Activated CD4-positive, alpha-beta memory T cell treated with anti-CD3 and anti-CD28 coated beads, Interleukin-2, amount 10 ng/mL, durations not matched to agents 7 days and 5 days (primary cell): ENCODE measurements around the gene HS3ST5. TPM values are rescaled to one million over a fixed set of nuclear protein-coding genes. Genes with fewer than 3 reads are reported as not detected.
"Not testable (repeated sequence)": the region's sequence is repeated elsewhere in the genome, so short reads cannot be mapped to it uniquely, and the experiment has no call there.

Source experiments
- CTCF ChIA-PET: fragments of 350-600 bp; sonication (Branson Sonifier 250); formaldehyde crosslinking; loops from one replicate; lab custom pipeline; 2021; ENCODE audit warnings: antibody characterized with exemption, inconsistent platforms; lab: Charles Lee
- POLR2A ChIA-PET: fragments of 350-600 bp; sonication (Branson Sonifier 250); formaldehyde crosslinking; loops from one replicate; lab custom pipeline; 2021; ENCODE audit warnings: antibody characterized with exemption; lab: Charles Lee
- DNase-seq: peaks from one replicate; pipeline ENCODE4 v3.0.0-alpha.2; 2020
- H3K27ac Mint-ChIP-seq: one replicate; pipeline ENCODE4 v1.8.0; 2021; ENCODE audit warnings: mild to moderate bottlenecking, mixed read lengths
- H3K27me3 Mint-ChIP-seq: one replicate; pipeline ENCODE4 v1.8.0; 2021; ENCODE audit warnings: mixed read lengths
- H3K36me3 Mint-ChIP-seq: one replicate; pipeline ENCODE4 v1.8.0; 2021; ENCODE audit warnings: low read depth, mixed read lengths
- H3K4me1 Mint-ChIP-seq: one replicate; pipeline ENCODE4 v1.8.0; 2021; ENCODE audit warnings: mixed read lengths
- H3K4me3 Mint-ChIP-seq: one replicate; pipeline ENCODE4 v1.8.0; 2021; ENCODE audit warnings: mild to moderate bottlenecking, mixed read lengths
- H3K9me3 Mint-ChIP-seq: one replicate; pipeline ENCODE4 v1.8.0; 2021; ENCODE audit warnings: mixed read lengths
- total RNA-seq, 2 experiments: library from RNA; stranded (reverse); gene quantifications; one replicate each; pipeline ENCODE4 v1.2.3, GENCODE V29; 2021

HS3ST5 gene
- total RNA-seq, 2 experiments from 2014 or later: not detected

- H3K4me3 Mint-ChIP-seq: no peak overlapping the region
- peaks cover 4% of the 10 kb centered on the region for H3K27me3 Mint-ChIP-seq
- H3K4me1 Mint-ChIP-seq: peaks cover 3% of the 10 kb centered on the region
- H3K9me3 Mint-ChIP-seq: no peaks in the 10 kb centered on the region
- POLR2A ChIA-PET: no interaction called here
- CTCF ChIA-PET: no interaction called here
- no peak overlapping the region for H3K27ac Mint-ChIP-seq
- DNase-seq: no peak
- no peaks in the 10 kb centered on the region for H3K36me3 Mint-ChIP-seq
Measured at GRCh38 chr6:114039841-114040240, 303.0 kb downstream of the HS3ST5 start.

DNA sequence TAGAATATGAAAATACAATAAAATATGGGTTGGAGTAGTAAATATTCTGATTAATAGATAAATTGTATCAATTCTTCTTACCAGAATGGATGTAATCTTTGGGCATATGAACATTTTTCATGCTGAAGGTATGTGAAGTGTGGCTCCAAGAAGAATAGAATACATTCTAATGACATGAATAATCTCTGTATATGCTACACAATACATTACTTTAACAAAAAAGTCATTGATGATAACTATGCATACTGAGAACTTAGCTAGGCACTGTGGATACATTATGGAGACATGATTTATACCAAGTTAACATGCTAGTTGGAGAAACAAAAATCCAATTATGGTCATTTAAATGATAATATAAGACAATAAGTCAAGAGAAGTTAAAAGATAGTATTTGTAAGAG is 309.2 kb downstream of the HS3ST5 start:
- Mint-ChIP-seq H3K36me3 (no peaks in the 10 kb centered on the region), H3K9me3 (no peaks in the 10 kb centered on the region), H3K27ac (no peak overlapping the region), H3K4me1 (no peaks in the 10 kb centered on the region), H3K4me3 (no peak overlapping the region), H3K27me3 (peaks cover 4% of the 10 kb centered on the region)
- POLR2A ChIA-PET: no interaction called here
- DNase-seq: no peak
- CTCF ChIA-PET: no interaction called here

GRCh38 chr6:114032721-114033120 is 310.1 kb downstream of the HS3ST5 start:
- POLR2A ChIA-PET: no interaction called here
- Mint-ChIP-seq H3K27ac (no peak overlapping the region), H3K4me3 (no peak overlapping the region), H3K4me1 (no peaks in the 10 kb centered on the region), H3K9me3 (no peaks in the 10 kb centered on the region), H3K36me3 (no peaks in the 10 kb centered on the region), H3K27me3 (peaks cover 4% of the 10 kb centered on the region)
- DNase-seq: no peak
- CTCF ChIA-PET: no interaction called here

DNA sequence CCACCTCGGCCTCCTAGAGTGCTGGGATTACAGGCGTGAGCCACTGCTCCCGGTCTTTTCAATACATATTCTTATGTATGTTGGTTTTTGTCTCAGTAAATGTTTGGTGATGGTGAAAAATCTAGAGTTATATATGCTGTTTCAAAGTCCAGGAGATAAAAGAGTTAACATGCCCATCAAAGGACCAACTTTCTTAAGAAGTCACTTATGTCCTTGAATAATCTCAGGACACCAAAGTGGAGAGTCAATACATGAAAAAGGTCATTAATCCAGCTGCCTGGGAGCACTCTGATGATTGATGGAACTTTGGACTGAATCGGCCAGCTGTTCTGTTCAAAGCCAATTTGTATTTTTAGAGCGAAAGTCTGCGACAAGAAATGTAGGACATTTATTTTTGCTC is 312.1 kb downstream of the HS3ST5 start:
- no peak for DNase-seq
- Mint-ChIP-seq H3K4me1 (no peaks in the 10 kb centered on the region), H3K36me3 (no peaks in the 10 kb centered on the region), H3K4me3 (no peak overlapping the region), H3K27ac (no peak overlapping the region), H3K9me3 (no peaks in the 10 kb centered on the region), H3K27me3 (peaks cover 3% of the 10 kb centered on the region)
- ChIA-PET POLR2A (no interaction called here), CTCF (no interaction called here)

DNA sequence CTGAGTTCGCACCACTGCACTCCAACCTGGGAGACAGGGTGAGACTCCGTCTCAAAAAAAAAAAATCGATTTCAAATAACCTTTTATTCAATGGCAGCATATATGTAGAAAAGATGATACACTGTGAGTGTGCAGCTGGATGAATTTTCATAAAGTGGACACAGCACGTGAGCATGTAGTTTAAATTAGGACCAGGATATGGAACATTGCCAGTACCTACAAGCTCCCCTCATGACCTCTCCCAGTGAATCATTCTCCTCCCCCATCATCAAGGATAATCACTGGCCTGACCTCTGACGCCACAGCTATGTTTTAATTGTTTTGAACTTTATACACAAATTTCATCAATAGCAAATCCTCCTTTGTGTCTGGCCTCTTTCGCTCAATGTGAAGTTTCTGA is 318.1 kb downstream of the HS3ST5 start:
- POLR2A ChIA-PET: no interaction called here
- no peaks in the 10 kb centered on the region for H3K4me1 Mint-ChIP-seq
- no peaks in the 10 kb centered on the region for H3K9me3 Mint-ChIP-seq
- no peak overlapping the region for H3K4me3 Mint-ChIP-seq
- H3K27me3 Mint-ChIP-seq: peaks cover 6% of the 10 kb centered on the region
- DNase-seq: no peak
- H3K36me3 Mint-ChIP-seq: no peaks in the 10 kb centered on the region
- CTCF ChIA-PET: interaction anchor here (0.9 kb wide), 1 partner anchor 30 kb away, joined by 3 read pairs; no protein-coding TSS in a partner anchor
- no peak overlapping the region for H3K27ac Mint-ChIP-seq

DNA sequence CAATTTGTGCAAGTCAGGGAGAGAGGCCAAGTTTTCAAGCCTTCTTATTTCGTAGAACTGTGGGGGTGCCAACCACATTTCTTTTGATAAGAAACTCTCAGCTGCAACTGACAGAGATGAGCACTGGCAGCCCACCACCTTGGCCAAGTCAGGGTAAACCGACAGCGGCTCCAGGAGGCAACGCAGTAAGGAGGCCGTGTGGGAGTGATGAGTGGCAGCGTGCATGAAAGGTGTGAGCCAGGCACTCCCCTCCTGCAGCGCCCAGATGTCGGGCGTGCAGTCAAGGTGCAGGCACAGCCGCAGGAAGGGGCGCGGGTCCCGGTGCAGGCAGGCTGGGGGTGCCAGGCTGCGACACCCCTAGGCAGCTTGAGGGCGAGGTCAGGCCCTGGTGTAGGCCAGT is 322.6 kb downstream of the HS3ST5 start:
- ChIA-PET POLR2A (no interaction called here), CTCF (no interaction called here)
- no peaks in the 10 kb centered on the region for H3K4me1 Mint-ChIP-seq

GRCh38 chr6:114017146-114017545 is 325.7 kb downstream of the HS3ST5 start:
- H3K9me3 Mint-ChIP-seq, CTCF ChIA-PET, H3K36me3 Mint-ChIP-seq, DNase-seq, H3K27ac Mint-ChIP-seq, H3K4me1 Mint-ChIP-seq, POLR2A ChIA-PET, H3K4me3 Mint-ChIP-seq, H3K27me3 Mint-ChIP-seq: not testable (repeated sequence)

More for the DNA sequence above, 322.6 kb downstream of the HS3ST5 start:
- no peak for DNase-seq
- H3K36me3 Mint-ChIP-seq: no peaks in the 10 kb centered on the region
- no peak overlapping the region for H3K27ac Mint-ChIP-seq
- H3K27me3 Mint-ChIP-seq: peaks cover 9% of the 10 kb centered on the region
- H3K4me3 Mint-ChIP-seq: no peak overlapping the region
- H3K9me3 Mint-ChIP-seq: no peaks in the 10 kb centered on the region

DNA sequence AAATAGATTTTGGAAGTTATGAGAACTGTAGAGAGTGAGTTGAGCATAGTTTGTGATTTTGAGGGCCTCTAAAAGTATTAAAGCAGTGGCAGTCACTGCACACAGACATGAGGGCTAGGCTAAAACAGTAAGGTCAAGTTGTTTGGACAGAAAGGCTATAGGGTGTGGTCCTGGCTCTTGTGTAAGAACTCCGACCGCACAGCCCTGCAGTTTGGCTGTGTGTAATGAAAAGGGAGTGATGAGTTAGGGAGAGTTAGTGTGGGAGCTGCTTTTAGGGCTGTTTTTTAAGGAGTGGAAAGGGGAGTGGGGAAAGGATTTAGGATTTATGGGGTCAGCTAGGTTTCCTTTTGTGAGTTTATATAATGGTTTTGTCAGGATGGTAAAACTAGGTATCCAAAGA is 328.7 kb downstream of the HS3ST5 start:
- H3K4me3 Mint-ChIP-seq, DNase-seq, CTCF ChIA-PET, POLR2A ChIA-PET, H3K27ac Mint-ChIP-seq, H3K4me1 Mint-ChIP-seq, H3K36me3 Mint-ChIP-seq, H3K9me3 Mint-ChIP-seq, H3K27me3 Mint-ChIP-seq: not testable (repeated sequence)

DNA sequence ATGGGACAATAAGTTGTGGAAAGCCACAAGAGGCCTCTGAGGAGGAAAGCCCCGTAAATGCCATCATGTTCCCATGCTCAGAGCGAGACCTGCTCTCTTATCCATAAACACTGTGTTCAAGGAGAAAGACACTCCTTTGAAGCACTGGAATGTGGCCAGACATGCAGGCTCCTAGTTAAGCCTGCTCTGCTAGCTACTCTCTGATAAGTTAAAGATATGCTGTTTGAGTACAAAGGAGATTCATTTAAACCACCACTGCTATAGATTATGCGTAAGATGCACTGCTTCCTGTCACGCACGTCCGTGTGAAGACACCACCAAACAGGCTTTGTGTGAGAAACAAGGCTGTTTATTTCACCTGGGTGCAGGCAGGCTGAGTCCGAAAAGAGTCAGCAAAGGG is 331.3 kb downstream of the HS3ST5 start:
- CTCF ChIA-PET, POLR2A ChIA-PET, H3K36me3 Mint-ChIP-seq, H3K9me3 Mint-ChIP-seq, H3K27me3 Mint-ChIP-seq: not testable (repeated sequence)
- Mint-ChIP-seq H3K4me3 (peak overlapping the region; percentile 37), H3K27ac (peak overlapping the region; percentile 81), H3K4me1 (peaks cover 12% of the 10 kb centered on the region)
- DNase-seq: peak; percentile 32

DNA sequence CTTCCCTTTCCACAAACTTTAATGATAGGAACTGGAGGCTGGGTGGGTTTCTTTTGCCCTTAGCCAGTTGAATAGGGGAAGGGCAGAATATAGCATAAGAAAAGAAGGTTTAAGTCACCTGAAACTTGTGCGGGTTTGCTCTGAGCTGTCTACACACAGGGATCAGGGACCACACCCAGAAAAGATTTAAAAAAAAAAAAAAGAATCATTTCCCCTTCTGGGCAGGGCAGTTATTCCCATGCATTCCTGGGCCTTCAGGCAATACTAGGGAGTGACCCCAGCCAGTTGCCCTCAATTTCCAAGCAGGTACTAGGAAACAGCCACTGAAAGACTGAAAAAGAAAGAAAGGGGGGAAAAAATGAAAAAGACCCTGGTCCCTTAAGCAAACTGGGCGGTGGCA is 332.3 kb downstream of the HS3ST5 start:
- H3K27me3 Mint-ChIP-seq: peaks cover 10% of the 10 kb centered on the region
- H3K4me3 Mint-ChIP-seq: no peak overlapping the region
- H3K4me1 Mint-ChIP-seq: peaks cover 12% of the 10 kb centered on the region
- no peak for DNase-seq
- ChIA-PET CTCF (interaction anchor here (1.2 kb wide), 1 partner anchor 36 kb away, joined by 3 read pairs; no protein-coding TSS in a partner anchor), POLR2A (no interaction called here)
- H3K27ac Mint-ChIP-seq: peak overlapping the region; percentile 81
- no peaks in the 10 kb centered on the region for H3K9me3 Mint-ChIP-seq
- peaks cover 3% of the 10 kb centered on the region for H3K36me3 Mint-ChIP-seq

- H3K4me1 Mint-ChIP-seq: peaks cover 12% of the 10 kb centered on the region
- H3K9me3 Mint-ChIP-seq: no peaks in the 10 kb centered on the region
- peaks cover 3% of the 10 kb centered on the region for H3K36me3 Mint-ChIP-seq
- DNase-seq: no peak
- CTCF ChIA-PET: interaction anchor here (1.2 kb wide), 1 partner anchor 38 kb away, joined by 3 read pairs; no protein-coding TSS in a partner anchor
- H3K27me3 Mint-ChIP-seq: peaks cover 15% of the 10 kb centered on the region
- H3K4me3 Mint-ChIP-seq: no peak overlapping the region
- H3K27ac Mint-ChIP-seq: no peak overlapping the region
- POLR2A ChIA-PET: no interaction called here
Measured at GRCh38 chr6:114009192-114009591, 333.6 kb downstream of the HS3ST5 start.

GRCh38 chr6:114008331-114008730 is 334.5 kb downstream of the HS3ST5 start:
- Mint-ChIP-seq H3K27ac (no peak overlapping the region), H3K9me3 (no peaks in the 10 kb centered on the region), H3K4me3 (no peak overlapping the region), H3K36me3 (peaks cover 3% of the 10 kb centered on the region), H3K4me1 (peaks cover 12% of the 10 kb centered on the region), H3K27me3 (peaks cover 17% of the 10 kb centered on the region)
- ChIA-PET POLR2A (no interaction called here), CTCF (interaction anchor here (1.0 kb wide), 1 partner anchor 13 kb away, joined by 3 read pairs; no protein-coding TSS in a partner anchor)
- DNase-seq: no peak

GRCh38 chr6:114007516-114007915 is 335.3 kb downstream of the HS3ST5 start:
- peaks cover 12% of the 10 kb centered on the region for H3K4me1 Mint-ChIP-seq
- H3K27me3 Mint-ChIP-seq: peaks cover 17% of the 10 kb centered on the region
- DNase-seq: peak; percentile 49
- peaks cover 3% of the 10 kb centered on the region for H3K36me3 Mint-ChIP-seq
- ChIA-PET CTCF (interaction anchor here (1.0 kb wide), 1 partner anchor 13 kb away, joined by 3 read pairs; no protein-coding TSS in a partner anchor), POLR2A (interaction anchor here (0.5 kb wide), 1 partner anchor 10 kb away, joined by 3 read pairs; no protein-coding TSS in a partner anchor)
- H3K27ac Mint-ChIP-seq: no peak overlapping the region
- H3K9me3 Mint-ChIP-seq: no peaks in the 10 kb centered on the region
- H3K4me3 Mint-ChIP-seq: no peak overlapping the region
